Heart left ventricle (tissue), 16 donors: Measurements from ENCODE around the gene P4HB. TPM values are rescaled to one million over a fixed set of nuclear protein-coding genes. Genes with fewer than 3 reads are reported as not detected.

Source experiments
- ATAC-seq, 4 donors: fragments of 200-7000 bp; cut with Tn5 transposase; one replicate each; pipeline ENCODE4 v1.9.1; 2020 to 2022; ENCODE audit warnings: moderate library complexity in 4 of 4, mild to moderate bottlenecking in 3 of 4, moderate number of reproducible peaks in 1 of 4
- DNase-seq, 5 donors: peaks; one replicate each; pipeline ENCODE4 v3.0.0-alpha.2; 2020
- H3K27ac ChIP-seq, 12 donors: fragments of 200-600 bp; sonication (generic) in 4 of 12; one replicate each; pipeline versions ENCODE4 v1.5.0 to v1.8.0; 2016 to 2022; ENCODE audit warnings: mild to moderate bottlenecking in 2 of 12
- H3K27me3 ChIP-seq, 9 donors: fragments of 200-600 bp; sonication (generic) in 2 of 9; one replicate each; pipeline versions ENCODE4 v1.5.1 to v1.8.0; 2016 to 2022; ENCODE audit warnings: mild to moderate bottlenecking in 3 of 9
- H3K36me3 ChIP-seq, 9 donors: fragments of 200-600 bp; sonication (generic) in 2 of 9; one replicate each; pipeline versions ENCODE4 v1.5.0 to v1.8.0; 2018 to 2022; ENCODE audit warnings: mild to moderate bottlenecking in 2 of 9
- H3K4me1 ChIP-seq, 12 donors: fragments of 200-600 bp; sonication (generic) in 4 of 12; one replicate each; pipeline versions ENCODE4 v1.5.0 to v1.8.0; 2016 to 2022; ENCODE audit warnings: mild to moderate bottlenecking in 3 of 12
- H3K4me3 ChIP-seq, 12 donors: fragments of 200-600 bp; sonication (generic) in 4 of 12; one replicate each; pipeline versions ENCODE4 v1.5.0 to v1.8.0; 2017 to 2022; ENCODE audit warnings: mild to moderate bottlenecking in 9 of 12, moderate library complexity in 4 of 12
- H3K9me3 ChIP-seq, 12 donors: fragments of 200-600 bp; sonication (generic) in 4 of 12; one replicate each; pipeline versions ENCODE4 v1.5.0 to v1.8.0; 2016 to 2022; ENCODE audit warnings: mild to moderate bottlenecking in 1 of 12
- CTCF ChIP-seq, 12 donors: fragments of 200-600 bp; sonication (generic) in 4 of 12; IDR thresholded peaks; one replicate each; pipeline versions ENCODE4 v1.5.0 to v1.8.0; 2018 to 2022; ENCODE audit warnings: antibody characterized with exemption in 12 of 12, mild to moderate bottlenecking in 5 of 12
- POLR2A ChIP-seq, 2 donors: fragments of 450-650 bp; IDR thresholded peaks; one replicate each; pipeline ENCODE4 v1.6.1; 2017; ENCODE audit warnings: antibody characterized with exemption in 2 of 2, mild to moderate bottlenecking in 2 of 2, moderate library complexity in 2 of 2
- WGBS, 4 donors: extraction: QIAGEN DNeasy Blood & Tissue Kit in 2 of 4; methylation state at CpG; one replicate each; pipeline versions ENCODE4 v1.1.5 to v1.1.7; 2013 to 2018; 5-methylcytosine and 5-hydroxymethylcytosine counted together
- intact Hi-C, 10 donors: fragments of 100-400 bp; cut with DNase I; formaldehyde crosslinking; loops; one replicate each; pipeline versions ENCODE4 v1.11.1 to v1.14.2; 2022
- polyA plus RNA-seq, 2 donors: library from polyadenylated mRNA; stranded (reverse); fragments of 200-250 nt; gene quantifications; one replicate each; pipeline ENCODE4 v1.2.3, GENCODE V29; 2013
- total RNA-seq, 9 donors: library from RNA; depleted of rRNA in 2 of 9; stranded (reverse); fragments of >200 nt in 2 of 9; fragmentation: NEBNext Ultra II Directional in 3 of 9; extraction: Animal tissue kit (Norgen Biotek cat#: 25700) in 3 of 9; gene quantifications; one replicate each; pipeline versions ENCODE4 v1.1.0 to v1.2.4, GENCODE V29; 2016 to 2023
- donor health status: ischemic (EF 13 %, LVEDD 7.1; RV severe dilation, severe dysfunction).
- donor health status: healthy with polysubstance abuse.
- donor health status: DM: no; HTN: yes; CAD: no.
- donor health status: DM: no; HTN: no; CAD: no.
- donor health status: ischemic (EF 25% LVEDD 6.9; RV normal size, moderate dysfunction).
- donor health status: ischemic (EF 25% LVEDD 5.7; RV mildly dilated, moderate dysfunction).
- donor health status: healthy.
- donor health status: DM: yes; HTN: yes; CAD: no.
- donor health status: ischemic (EF 35%, LVEDD 5.7; RV mildly dilated, moderate dysfunction).
- donor health status: nonischemic (EF 11% LVEDD 7.7; RV severe dilation, severe dysfunction).
- donor health status: DM: yes; HTN: yes; CAD: no.
- donor health status: PGD.
- donor health status: ischemic (EF 29% LVEDD 5.4; RV normal size, mild dysfunction).
- donor health status: nonischemic (EF 23%, LVEDD 6.1; RV moderate dilation, normal function).

Gene P4HB
- total and polyA plus RNA-seq, 11 donors: 246 to 763 (median 374) TPM

GRCh38 chr17:81898029-81898866 is 37.9 kb upstream of the P4HB start:
- intact Hi-C loops: loop anchor here in 1 of 10 donors (5.0 kb wide), 1 partner anchor 51 kb away; no protein-coding TSS in a partner anchor
- peaks cover 0 to 15% (median 7%) of the 10 kb centered on the region in 12 donors for H3K4me1 ChIP-seq
- H3K36me3 ChIP-seq: peaks cover 0 to 73% (median 64%) of the 10 kb centered on the region in 9 donors

GRCh38 chr17:81895400-81895799 is 35.1 kb upstream of the P4HB start:
- 90 to 93% (median 91%) methylated on average over 11 of the region's 11 CpGs for WGBS, 4 donors
- no peak for TF ChIP-seq POLR2A (IDR thresholded peaks at IDR 0.05)
- no peak for TF ChIP-seq CTCF (IDR thresholded peaks at IDR 0.05)
- H3K27ac ChIP-seq: no peak overlapping the region

More at GRCh38 chr17:81898029-81898866, 37.9 kb upstream of the P4HB start:
- no peak overlapping the region for H3K4me3 ChIP-seq
- H3K27me3 ChIP-seq: peaks cover 0 to 19% (median 0%) of the 10 kb centered on the region in 9 donors
- ATAC-seq: no peak
- TF ChIP-seq POLR2A (IDR thresholded peaks at IDR 0.05) (no peak), CTCF (IDR thresholded peaks at IDR 0.05) (no peak)
- peak in 1 of 5 donors; percentile 41 for DNase-seq
- H3K9me3 ChIP-seq: no peaks in the 10 kb centered on the region
- WGBS, 4 donors: 87 to 90% (median 89%) methylated on average over 19 of the region's 19 CpGs
- H3K27ac ChIP-seq: no peak overlapping the region

GRCh38 chr17:81891303-81891552 is 30.9 kb upstream of the P4HB start:
- H3K27ac ChIP-seq: peak overlapping the region in 11 of 12 donors; percentile 69 to 97 (median 94)
- TF ChIP-seq CTCF (IDR thresholded peaks at IDR 0.05) (no peak), POLR2A (IDR thresholded peaks at IDR 0.05) (no peak)
- 0 to 1% (median 0%) methylated on average over 13 to 40 of the region's 40 CpGs; no CpG with 5 or more reads in 1 of the 4 donors for WGBS, 4 donors

More at GRCh38 chr17:81895400-81895799, 35.1 kb upstream of the P4HB start:
- Histone ChIP-seq H3K4me3 (no peak overlapping the region), H3K36me3 (peaks cover 0 to 71% (median 63%) of the 10 kb centered on the region in 9 donors), H3K27me3 (no peaks in the 10 kb centered on the region), H3K9me3 (no peaks in the 10 kb centered on the region), H3K4me1 (peaks cover 1 to 20% (median 11%) of the 10 kb centered on the region in 12 donors)
- peak in 1 of 5 donors; percentile 29 for DNase-seq
- intact Hi-C loops: loop anchor here in 1 of 10 donors (5.0 kb wide), 1 partner anchor 48 kb away; no protein-coding TSS in a partner anchor
- ATAC-seq: no peak

More at GRCh38 chr17:81891303-81891552, 30.9 kb upstream of the P4HB start:
- H3K4me1 ChIP-seq: peaks cover 7 to 31% (median 21%) of the 10 kb centered on the region in 12 donors
- intact Hi-C loops: loop anchor here in 1 of 10 donors (1.0 kb wide), 1 partner anchor 20 kb away; the partner anchor contains the start of gene PCYT2
- peak overlapping the region; percentile 56 to 99 (median 94) for H3K4me3 ChIP-seq
- H3K9me3 ChIP-seq: no peaks in the 10 kb centered on the region
- peaks cover 0 to 70% (median 63%) of the 10 kb centered on the region in 9 donors for H3K36me3 ChIP-seq
- ATAC-seq: no peak
- H3K27me3 ChIP-seq: no peaks in the 10 kb centered on the region
- DNase-seq: no peak
